Muscle layer of duodenum (tissue), 2 donors: ENCODE data around the gene RGS17.

Experiments
- H3K27ac ChIP-seq: one replicate; pipeline ENCODE4 v1.7.0; 2013; ENCODE audit warnings: mild to moderate bottlenecking, low read length
- H3K27me3 ChIP-seq: one replicate; pipeline ENCODE4 v1.7.0; 2013; ENCODE audit warnings: low read depth, mild to moderate bottlenecking, control low read depth, low read length
- H3K36me3 ChIP-seq, 2 donors: one replicate each; pipeline ENCODE4 v1.7.0; 2013; ENCODE audit warnings: low read length in 2 of 2, control low read depth in 1 of 2, mild to moderate bottlenecking in 1 of 2; ENCODE audit not compliant: insufficient read depth in 2 of 2, control insufficient read depth in 1 of 2
- H3K4me1 ChIP-seq, 2 donors: one replicate each; pipeline ENCODE4 v1.7.0; 2013; ENCODE audit warnings: low read length in 2 of 2, mild to moderate bottlenecking in 2 of 2, control low read depth in 1 of 2, moderate library complexity in 1 of 2; ENCODE audit not compliant: insufficient read depth in 2 of 2, control insufficient read depth in 1 of 2
- H3K4me3 ChIP-seq, 2 donors: one replicate each; pipeline ENCODE4 v1.7.0; 2013; ENCODE audit warnings: low read length in 2 of 2, low read depth in 1 of 2, mild to moderate bottlenecking in 1 of 2
- H3K9me3 ChIP-seq, 2 donors: one replicate each; pipeline ENCODE4 v1.7.0; 2013; ENCODE audit warnings: low read length in 2 of 2, control low read depth in 1 of 2, mild to moderate bottlenecking in 1 of 2; ENCODE audit not compliant: control insufficient read depth in 1 of 2
- donor health status: healthy.

The RGS17 gene

GRCh38 chr6:153131037-153131981 lies at the start of gene RGS17:
TSS of gene RGS17 (minus strand) at chr6:153131282. CDS start at chr6:153044018, 87,264 bp downstream.
- Histone ChIP-seq H3K9me3 (no peaks in the 10 kb centered on the region), H3K27ac (no peak within 1 kb of the TSS), H3K36me3 (no peaks in the 10 kb centered on the region), H3K27me3 (no peaks in the 10 kb centered on the region), H3K4me1 (peaks cover 0 to 9% of the 10 kb centered on the region in 2 donors), H3K4me3 (peak within 1 kb of the TSS; percentile 48 to 83)

- Histone ChIP-seq H3K4me1 (no peaks in the 10 kb centered on the region), H3K36me3 (no peaks in the 10 kb centered on the region), H3K9me3 (no peaks in the 10 kb centered on the region), H3K4me3 (no peak overlapping the region), H3K27ac (no peak overlapping the region), H3K27me3 (no peaks in the 10 kb centered on the region)
These were observed 41.7 kb upstream of the RGS17 start for GRCh38 chr6:153172815-153173214.

GRCh38 chr6:153170511-153170910 lies 39.4 kb upstream of the RGS17 start:
- Histone ChIP-seq H3K9me3 (no peaks in the 10 kb centered on the region), H3K27me3 (no peaks in the 10 kb centered on the region), H3K4me3 (no peak overlapping the region), H3K36me3 (no peaks in the 10 kb centered on the region), H3K4me1 (no peaks in the 10 kb centered on the region), H3K27ac (no peak overlapping the region)

GRCh38 chr6:153167907-153168306 lies 36.8 kb upstream of the RGS17 start:
- H3K4me1 ChIP-seq = no peaks in the 10 kb centered on the region
- H3K27me3 ChIP-seq = no peaks in the 10 kb centered on the region
- no peaks in the 10 kb centered on the region for H3K36me3 ChIP-seq
- H3K9me3 ChIP-seq = no peaks in the 10 kb centered on the region
- H3K27ac ChIP-seq = no peak overlapping the region
- H3K4me3 ChIP-seq = no peak overlapping the region

- Histone ChIP-seq H3K36me3 (no peaks in the 10 kb centered on the region), H3K9me3 (no peaks in the 10 kb centered on the region), H3K4me3 (no peak overlapping the region), H3K27ac (no peak overlapping the region), H3K27me3 (no peaks in the 10 kb centered on the region), H3K4me1 (no peaks in the 10 kb centered on the region)
These were observed 36.2 kb upstream of the RGS17 start for GRCh38 chr6:153167061-153167891.

GRCh38 chr6:153162646-153163045 lies 31.6 kb upstream of the RGS17 start:
- Histone ChIP-seq H3K36me3 (no peaks in the 10 kb centered on the region), H3K27ac (no peak overlapping the region)

GRCh38 chr6:153162172-153162571 lies 31.1 kb upstream of the RGS17 start:
- H3K9me3 ChIP-seq = no peaks in the 10 kb centered on the region
- H3K27me3 ChIP-seq = no peaks in the 10 kb centered on the region

More at GRCh38 chr6:153162646-153163045, 31.6 kb upstream of the RGS17 start:
- Histone ChIP-seq H3K4me1 (no peaks in the 10 kb centered on the region), H3K9me3 (no peaks in the 10 kb centered on the region), H3K4me3 (no peak overlapping the region), H3K27me3 (no peaks in the 10 kb centered on the region)

GRCh38 chr6:153160221-153160620 lies 29.1 kb upstream of the RGS17 start:
- H3K9me3 ChIP-seq = no peaks in the 10 kb centered on the region
- H3K27ac ChIP-seq = no peak overlapping the region
- H3K27me3 ChIP-seq = no peaks in the 10 kb centered on the region
- H3K4me3 ChIP-seq = no peak overlapping the region
- no peaks in the 10 kb centered on the region for H3K36me3 ChIP-seq
- no peaks in the 10 kb centered on the region for H3K4me1 ChIP-seq

More at GRCh38 chr6:153162172-153162571, 31.1 kb upstream of the RGS17 start:
- Histone ChIP-seq H3K4me3 (no peak overlapping the region), H3K36me3 (no peaks in the 10 kb centered on the region), H3K27ac (no peak overlapping the region), H3K4me1 (no peaks in the 10 kb centered on the region)

GRCh38 chr6:153150752-153151440 lies 19.8 kb upstream of the RGS17 start:
- Histone ChIP-seq H3K27me3 (no peaks in the 10 kb centered on the region), H3K36me3 (no peaks in the 10 kb centered on the region), H3K9me3 (peaks cover 0 to 2% of the 10 kb centered on the region in 2 donors), H3K4me3 (no peak overlapping the region), H3K27ac (no peak overlapping the region), H3K4me1 (no peaks in the 10 kb centered on the region)

- no peak overlapping the region for H3K27ac ChIP-seq
- H3K4me1 ChIP-seq = no peaks in the 10 kb centered on the region
- no peaks in the 10 kb centered on the region for H3K36me3 ChIP-seq
- no peak overlapping the region for H3K4me3 ChIP-seq
- peaks cover 0 to 2% of the 10 kb centered on the region in 2 donors for H3K9me3 ChIP-seq
- H3K27me3 ChIP-seq = no peaks in the 10 kb centered on the region
These were observed 19.3 kb upstream of the RGS17 start for GRCh38 chr6:153150371-153150751.

GRCh38 chr6:153149891-153150290 lies 18.8 kb upstream of the RGS17 start:
- Histone ChIP-seq H3K4me3 (no peak overlapping the region), H3K9me3 (peaks cover 0 to 2% of the 10 kb centered on the region in 2 donors), H3K36me3 (no peaks in the 10 kb centered on the region), H3K27me3 (no peaks in the 10 kb centered on the region), H3K27ac (no peak overlapping the region), H3K4me1 (no peaks in the 10 kb centered on the region)
